HG02759 (cell line): Measurements from ENCODE around the gene MVB12A.

Experiments used
- ATAC-seq: cut with Tn5 transposase; IDR thresholded peaks from one replicate; pipeline ENCODE4 v1.9.1; 2021; ENCODE audit warnings: mild to moderate bottlenecking, moderate library complexity; ENCODE audit not compliant: unreplicated experiment

Gene MVB12A

DNA sequence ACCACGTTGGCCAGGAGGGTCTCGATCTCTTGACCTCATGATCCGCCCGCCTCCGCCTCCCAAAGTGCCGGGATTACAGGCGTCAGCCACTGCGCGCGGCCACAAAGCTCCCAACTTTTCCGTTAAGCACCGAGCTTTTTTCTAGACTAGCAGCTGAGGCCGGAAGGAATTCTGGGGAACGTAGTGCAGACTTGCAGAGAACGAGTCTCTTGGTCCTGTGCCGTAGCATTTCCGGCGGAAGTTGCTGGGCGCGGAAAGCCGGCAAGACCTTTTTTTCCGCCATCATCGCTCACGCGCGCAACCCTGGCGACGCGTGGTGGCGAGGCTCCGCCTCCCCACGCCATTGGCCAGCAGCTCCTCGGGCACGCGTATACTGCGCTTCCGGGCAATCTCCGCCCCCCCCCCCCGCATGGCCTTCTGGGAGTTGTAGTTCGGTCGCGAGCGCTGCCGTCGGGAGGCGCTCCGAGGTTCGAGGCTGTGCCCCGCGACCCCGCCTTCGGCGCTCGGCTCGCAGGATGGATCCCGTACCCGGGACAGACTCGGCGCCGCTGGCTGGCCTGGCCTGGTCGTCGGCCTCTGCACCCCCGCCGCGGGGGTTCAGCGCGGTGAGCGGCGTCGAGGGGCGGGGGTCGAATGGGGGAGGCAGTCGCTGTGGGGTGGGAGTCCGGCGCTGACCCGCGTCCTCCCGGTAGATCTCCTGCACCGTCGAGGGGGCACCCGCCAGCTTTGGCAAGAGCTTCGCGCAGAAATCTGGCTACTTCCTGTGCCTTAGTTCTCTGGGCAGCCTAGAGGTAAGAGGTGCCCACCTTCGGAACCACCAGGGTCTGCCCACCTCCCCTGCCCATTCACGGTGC is at the start of gene MVB12A:
MVB12A (plus strand) TSS at position 427 of the 854 bp plus-strand sequence; CDS start at position 516, 89 bp downstream.
- ATAC-seq, result peak; percentile 90

DNA sequence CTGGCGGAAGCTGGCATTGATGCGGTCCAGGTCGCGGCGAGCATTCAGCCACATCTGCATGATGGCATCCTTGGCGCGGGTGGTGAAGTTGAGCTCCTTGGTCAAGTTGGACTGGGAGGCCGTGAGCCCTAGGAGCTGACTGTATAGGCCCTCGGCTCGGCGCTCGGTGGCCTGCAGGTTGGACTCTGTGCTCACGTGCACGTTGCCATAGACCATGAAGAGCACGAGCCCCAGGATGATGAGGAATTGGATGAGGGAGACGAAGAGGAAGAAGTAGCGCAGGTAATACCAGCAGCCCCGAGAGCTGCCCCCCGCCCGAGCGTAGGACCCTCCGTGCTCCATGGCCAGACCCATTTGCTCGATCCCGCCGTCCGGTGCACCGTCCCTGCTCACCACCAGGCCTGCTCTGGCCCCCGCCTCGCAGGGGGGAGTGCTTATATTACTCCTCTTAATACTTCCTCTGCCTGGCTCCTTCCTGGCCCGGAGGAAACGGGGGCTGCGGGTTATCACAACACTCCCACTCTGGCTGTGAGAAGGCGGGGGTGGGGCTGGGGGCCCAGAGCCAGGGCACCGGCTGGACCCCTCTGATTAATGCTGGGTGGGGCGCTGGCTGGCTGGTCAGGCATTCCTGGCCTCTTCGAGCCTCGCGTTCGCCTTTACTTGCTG is 42.8 kb upstream of the MVB12A start, which contains the start of gene PLVAP:
PLVAP (minus strand) TSS at position 408 of the 666 bp plus-strand sequence; CDS start at position 354, 54 bp downstream.
- ATAC-seq, result no peak

DNA sequence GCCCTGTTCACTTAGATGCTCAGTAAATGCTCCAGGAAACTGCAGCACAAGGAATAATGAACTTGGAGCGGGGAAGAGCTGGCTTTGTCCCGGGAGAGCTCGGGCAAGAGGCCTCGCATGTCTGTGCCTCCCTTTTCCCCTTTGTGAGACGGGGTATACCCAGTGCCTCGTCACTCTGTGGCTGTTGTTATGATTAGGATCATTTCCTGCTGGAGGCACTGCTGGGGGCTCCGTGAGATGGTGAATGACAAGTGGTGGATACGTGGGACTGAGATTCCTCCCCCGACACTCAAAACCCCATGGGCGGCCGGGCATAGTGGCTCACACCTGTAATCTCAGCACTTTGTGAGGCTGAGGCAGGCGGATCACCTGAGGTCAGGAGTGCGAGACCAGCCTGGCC is 41.6 kb upstream of the MVB12A start:
- ATAC-seq, result no peak

DNA sequence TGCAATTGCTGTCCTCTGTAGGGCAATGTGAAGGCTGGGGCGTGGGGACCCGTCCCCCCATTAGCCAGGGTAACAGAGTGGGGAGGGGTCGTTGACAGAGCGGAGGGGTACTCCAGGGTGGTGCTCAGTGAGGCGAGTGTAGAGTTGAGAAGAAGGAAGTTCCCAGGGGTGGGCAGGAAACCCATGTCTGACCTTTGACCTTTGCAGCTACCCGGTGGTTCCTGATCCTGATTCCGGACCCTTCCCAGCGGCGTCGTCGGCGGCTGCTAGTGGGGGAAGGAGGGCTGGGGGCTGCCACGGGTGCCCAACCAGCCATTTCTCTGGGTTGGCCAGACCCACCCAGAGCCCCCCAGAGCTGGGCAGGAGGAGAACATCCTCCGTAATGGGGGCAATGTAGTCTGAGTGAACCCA is 40.6 kb upstream of the MVB12A start:
- ATAC-seq, result no peak

DNA sequence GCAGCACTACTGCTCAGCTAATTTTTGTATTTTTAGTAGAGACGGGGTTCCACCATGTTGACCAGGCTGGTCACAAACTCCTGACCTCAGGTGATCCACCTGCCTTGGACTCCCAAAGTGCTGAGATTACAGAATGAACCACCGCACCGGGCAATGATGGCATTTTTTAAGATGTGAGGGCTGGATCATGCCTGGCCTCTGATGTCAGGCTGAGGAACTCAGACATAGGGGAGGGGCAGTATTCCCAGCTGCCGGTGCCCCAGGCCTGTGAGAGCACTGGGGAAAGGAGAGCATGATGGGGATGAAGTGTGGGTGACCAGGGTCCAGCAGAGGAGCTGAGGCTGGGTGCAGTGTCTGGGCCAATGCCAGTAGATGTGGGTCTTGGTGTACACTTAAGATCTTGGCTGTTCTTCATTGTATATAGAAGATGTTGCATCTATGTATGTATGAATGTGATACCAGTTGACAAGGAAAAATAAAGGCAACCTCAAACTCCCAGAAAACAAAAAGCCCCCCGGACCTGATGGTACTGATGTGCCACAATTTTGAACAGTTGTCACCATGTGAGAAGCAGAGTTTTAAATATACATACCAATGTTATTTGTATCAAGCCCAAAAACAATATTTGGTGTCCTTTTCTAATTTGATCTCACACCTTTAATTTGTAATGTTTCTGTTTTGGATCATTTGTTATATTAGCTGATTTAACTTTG is 39.3 kb upstream of the MVB12A start:
- ATAC-seq, result no peak

DNA sequence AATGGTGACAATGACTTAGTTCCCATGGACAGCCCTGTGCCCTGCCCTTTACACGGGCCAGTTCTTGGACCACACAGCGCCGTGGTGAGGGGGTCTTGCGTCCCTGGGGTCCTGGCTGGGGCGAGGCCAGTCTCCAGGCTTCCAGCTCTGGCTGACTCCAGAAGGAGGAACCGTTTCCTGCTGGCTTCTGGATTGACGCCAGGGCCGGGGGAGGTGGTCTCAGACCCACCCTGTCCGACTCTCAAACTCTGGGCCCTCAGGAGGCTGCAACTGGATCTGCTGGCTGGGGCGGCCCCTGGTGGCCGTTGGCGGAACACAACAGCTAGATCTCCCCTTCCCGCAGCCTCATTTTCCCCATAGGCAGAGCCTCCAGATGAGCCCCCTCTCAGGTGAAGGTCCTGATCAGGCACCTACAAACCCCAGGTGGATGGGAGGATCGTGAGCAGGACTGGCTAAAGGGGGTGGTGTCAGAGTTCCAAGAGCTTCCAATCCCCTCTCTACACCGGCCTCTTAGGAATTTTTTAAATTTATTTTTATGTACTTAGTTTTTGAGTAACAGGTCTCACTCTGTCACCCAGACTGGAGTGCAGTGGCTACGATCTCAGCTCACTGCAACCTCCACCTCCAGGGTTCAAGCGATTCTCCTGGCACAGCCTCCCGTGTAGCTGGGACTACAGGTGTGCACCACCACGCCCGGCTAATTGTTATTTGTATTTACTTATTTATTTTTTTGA is 33.8 kb upstream of the MVB12A start:
- no peak for ATAC-seq

DNA sequence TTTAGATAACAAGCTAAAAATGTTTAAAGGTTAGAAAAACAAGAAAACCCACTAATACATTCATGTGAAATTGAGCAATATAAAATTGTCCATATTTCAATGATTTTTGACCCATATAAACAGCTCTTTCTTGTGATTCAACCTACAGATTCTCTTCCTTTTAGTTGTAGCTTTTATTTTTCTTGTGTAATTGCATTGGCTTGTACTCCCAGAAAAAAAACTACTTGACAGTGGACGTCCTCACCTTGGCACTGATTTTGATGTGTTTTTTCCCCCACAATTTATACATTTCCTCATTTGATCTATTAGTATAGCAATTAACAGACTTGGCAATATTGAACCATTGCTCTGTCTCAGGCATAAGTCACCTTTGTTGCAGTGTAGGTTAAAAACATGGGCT is 30.6 kb upstream of the MVB12A start:
- no peak for ATAC-seq

DNA sequence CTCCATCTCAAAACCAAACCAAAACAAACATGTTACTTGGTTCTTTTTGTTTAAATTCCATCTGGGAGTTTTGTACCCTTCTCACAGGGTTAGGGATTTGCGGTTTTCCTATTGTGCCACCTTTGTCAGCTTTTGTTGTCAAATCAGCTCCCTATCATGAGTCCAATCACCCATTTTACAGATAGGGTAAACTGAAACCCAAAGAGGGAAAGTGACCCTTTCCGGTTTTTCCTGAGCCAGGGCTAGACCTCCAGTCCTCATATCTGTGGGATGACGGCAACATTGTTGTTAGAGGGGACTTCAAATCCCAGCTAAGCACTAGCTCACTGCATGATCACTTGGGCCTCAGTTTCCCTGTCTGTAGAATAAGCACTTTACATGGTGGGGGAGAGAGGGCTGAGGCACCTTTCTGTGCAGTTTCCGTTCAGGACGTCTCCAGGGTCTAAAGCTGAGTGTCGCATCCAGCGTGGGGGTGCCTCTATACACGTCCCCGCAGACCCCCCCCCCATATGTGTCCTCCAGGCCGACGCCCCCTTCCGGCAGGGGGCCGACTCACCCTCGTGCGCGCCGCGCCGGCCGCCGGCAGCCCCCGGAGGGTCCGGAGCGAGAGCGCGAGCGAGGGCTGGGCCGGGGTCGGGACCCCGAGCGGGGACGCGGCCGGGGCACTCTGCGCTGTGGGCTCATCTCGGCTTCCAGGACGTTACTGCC is 29.7 kb upstream of the MVB12A start:
- no peak for ATAC-seq

DNA sequence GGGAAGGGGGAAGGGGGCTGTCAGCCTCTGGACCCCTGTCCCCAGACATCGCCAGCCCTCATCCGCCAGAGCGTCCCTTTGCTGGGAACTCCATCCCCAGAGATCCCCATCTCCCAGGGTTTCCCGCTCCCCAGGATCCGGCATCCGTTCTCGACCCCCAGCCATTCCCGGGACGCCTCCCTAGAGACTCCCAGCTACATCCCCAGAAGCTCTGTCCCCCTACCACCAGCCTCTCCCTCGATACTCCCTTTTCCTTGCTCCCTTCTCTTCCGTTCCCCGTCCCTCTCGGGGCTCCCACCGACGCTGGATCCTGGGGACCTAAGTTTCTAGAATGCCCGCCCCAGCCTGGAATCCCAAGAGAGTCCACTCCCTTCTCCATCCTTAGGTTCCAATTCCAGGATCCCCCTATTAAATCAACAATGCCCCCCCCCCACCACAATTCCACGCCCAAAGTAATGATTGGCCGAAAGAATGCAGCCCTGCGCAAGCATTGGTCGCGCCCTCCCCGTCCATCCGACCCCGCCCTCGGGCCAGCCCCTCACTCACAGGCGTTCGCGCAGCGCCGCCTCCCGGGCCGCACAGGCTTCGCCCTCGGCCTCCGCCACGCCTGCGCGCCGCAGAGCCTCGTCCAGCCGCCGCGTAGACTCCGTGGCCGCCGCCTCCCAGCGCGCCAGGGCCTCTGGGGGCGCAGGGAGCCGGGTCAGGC is 29.0 kb upstream of the MVB12A start:
- peak; percentile 94 for ATAC-seq

DNA sequence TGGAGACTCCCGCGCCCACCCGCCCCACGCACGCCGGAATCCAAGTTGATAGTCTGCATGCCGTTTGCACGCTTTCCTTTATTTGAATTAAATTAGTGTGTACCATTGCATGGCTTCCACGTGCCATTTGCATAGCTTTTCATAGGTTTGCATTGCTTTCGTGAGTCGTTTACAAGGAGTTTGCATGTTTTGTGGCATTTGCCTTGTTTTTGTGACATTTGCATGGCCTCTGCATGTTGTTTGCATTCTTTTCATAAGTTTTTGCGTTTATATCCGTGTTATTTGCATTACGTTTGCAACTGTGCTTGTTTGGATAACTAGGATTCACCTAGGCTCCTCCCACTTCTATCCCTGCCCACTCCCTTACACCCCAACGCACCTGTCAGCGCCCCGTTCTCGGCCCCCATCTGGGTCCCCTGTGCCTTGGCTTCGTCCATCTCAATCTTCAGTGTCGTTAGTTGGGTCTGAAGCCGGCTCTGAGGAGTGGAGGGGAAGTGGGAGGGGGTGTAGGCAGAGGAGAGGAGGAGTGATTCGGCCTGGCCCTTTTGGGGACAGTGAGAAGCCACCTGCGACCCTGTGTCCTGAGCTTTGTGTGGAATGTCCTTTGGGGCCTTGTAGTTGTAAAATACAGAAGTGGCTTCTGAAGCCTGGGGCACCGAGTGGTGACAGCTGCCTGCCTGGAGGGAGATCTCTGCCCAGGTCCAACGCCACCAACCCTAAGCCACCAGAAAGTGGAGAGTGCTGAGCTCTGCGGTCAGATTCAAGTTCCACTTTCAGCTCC is 28.3 kb upstream of the MVB12A start:
- peak; percentile 14 for ATAC-seq

DNA sequence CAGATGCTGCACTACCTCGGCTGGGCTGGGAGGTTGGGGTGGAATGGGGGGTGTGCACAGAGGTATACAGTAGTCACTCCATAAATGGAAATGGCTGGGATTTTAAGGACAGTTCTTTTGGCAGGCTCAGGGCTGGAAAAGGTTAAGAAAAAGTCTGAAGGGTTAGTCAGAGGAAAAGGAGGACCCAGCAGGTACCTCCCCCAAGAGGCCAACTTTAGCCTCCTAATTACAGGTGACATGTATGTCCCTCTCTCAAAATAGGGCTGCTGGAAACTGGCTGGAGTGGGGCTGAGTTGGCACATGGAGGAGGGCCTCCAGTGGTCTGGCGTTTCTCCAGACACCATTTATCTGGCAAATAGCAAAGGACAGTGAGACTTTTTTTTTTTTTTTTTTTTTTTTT is 26.8 kb upstream of the MVB12A start:
- no peak for ATAC-seq

DNA sequence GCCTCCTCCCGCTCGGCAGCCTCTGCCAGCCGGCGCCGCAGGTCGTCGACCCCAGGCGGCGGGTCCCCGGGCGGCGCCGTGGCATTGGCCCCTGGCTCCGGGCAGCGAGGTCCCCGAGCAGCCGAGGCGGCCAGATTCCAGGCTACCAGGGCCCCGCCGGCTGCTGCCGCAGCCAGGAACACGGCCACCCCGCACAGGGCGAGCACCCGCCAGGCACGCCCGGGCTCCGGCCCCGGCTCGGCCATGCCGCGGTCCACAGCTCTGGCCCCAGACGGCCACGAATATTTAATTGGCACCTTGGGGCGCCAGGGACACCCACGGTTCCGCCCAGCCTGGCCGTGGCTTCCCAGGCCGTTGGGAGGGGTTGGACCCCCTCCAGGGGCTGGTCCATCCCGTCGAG is 25.9 kb upstream of the MVB12A start, which contains the start of gene CCDC194:
CCDC194 (minus strand) TSS at position 283 of the 400 bp plus-strand sequence; CDS start at position 245, 38 bp downstream.
- no peak for ATAC-seq

DNA sequence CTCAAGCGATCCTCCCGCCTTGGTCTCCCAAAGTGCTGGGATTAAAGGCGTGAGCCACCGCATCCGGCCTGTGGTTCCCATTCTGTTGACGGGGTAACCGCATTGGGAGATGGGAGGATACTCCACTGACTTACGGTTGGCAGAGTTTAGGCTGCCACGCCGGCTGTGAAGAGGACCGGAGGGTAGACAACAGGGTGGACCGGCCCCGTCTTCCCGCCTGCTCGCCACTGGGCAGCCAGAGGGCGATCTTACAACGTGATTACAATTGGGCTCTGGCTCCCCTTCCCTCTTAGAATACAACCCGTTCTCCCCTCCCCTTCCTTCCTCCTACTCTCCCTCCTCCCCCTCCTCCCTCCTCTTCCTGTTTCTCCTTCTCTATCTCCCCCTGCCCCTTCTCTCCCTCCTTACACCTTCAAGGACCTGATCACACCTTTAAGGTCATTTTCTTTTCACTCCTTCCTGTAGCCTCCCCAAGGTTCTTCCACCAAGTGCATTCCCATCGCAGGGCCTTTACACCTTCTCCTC is 24.9 kb upstream of the MVB12A start:
- no peak for ATAC-seq

DNA sequence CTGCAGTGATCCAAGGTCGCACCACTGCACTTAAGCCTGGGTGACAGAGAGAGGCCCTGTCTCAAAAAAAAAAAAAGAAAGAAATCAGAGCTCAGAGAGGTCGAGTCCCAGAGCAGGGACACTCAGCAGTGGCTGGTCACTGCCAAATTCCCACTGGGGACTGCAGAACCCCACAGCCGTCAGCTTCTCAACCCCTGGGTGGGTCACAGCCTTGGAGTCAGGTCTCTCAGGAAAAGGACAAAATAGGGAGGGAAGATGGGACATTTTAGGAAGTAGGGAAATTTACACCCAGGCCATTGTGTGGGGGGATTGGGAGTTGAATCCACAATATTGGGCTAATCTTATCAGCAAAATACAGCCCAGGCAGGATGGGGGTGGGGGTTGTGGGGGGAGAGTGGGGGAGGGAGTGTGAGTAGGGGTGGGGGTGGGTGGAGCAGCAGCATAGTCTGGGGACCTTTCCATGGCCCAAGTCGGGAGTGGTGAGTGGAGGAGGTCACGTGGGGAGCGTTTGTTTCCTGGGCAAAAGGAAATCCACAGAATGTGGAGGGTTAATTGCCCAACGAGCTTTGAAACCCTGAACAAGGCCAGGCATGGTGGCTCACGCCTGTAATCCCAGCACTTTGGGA is 20.8 kb upstream of the MVB12A start:
- ATAC-seq, result no peak

DNA sequence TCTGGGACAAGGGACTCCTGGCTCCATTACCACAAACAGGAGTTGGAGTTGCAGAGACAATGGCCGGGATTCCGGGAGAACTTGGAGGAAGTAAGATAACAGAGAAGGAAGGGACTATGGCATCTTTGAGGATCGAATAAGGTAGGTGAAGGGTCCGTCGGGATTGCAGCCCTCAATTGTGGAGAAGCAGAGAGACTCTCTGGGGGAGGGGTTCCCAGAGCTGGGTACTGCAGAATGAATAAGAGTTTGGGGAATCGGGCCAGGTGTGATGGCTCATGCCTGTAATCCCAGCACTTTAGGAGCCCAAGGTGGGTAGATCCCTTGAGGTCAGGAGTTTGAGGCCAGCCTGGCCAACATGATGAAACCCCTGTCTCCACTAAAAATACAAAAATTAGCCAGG is 18.2 kb upstream of the MVB12A start:
- no peak for ATAC-seq

DNA sequence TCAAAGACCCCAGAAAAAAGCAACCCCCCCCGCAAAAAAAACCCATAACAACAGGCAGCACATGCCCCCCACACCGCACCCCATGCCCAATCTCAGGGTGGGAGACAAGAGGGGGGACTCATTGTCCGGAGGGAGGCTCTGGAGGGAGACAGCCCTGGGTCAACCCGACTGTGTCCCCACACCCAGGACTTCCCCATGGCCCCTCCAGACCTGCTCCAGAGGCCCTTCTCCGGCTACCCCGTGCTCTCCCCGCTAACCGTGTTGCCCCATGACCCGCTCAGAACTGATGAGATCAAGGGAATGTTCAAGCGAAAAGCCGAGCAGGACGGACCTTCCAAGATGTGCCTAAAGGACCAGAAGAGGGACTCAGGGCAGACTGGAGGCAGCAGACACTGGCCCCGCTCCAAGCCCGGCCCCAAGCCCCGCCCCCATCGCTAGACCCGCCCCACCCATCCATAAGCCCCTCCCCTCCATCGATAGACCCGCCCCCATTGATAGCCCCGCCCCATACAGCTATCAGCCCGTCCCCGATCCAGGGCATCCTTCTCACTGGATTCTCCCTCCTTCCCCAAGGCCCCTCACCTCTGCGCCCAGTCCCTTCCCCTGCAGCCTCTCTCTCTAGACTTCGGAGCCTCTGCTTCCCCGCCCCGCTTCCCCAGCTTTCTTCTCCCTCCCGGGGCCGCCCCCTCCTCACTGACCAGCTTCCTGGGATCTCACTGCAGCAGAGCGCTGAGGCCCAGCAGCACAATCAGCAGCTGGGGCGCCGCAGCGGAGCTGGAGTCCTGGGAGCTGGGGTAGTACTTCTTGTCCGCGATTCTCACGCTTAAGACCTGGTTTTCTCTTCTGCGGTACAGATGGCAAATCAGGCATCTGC is 16.6 kb upstream of the MVB12A start:
- no peak for ATAC-seq

DNA sequence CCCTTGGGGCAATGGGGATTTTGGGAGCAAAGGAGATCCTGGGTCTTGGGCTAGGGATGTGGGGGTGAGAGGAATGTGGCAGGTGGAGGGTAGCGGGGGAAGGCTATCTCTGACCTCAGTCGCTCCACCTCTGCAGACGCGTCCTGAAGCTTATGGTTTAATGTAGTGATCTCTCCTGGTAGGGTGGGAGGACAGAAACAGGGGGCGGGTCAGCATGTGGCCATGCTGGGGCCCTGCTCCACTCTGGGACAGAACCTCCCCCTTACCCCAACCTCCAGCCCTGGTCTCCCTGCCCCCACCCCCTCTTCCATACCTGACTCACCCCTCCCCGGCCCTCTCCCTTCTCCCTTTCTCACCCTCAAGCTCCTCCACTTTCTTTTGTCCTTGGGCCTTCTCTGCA is 15.8 kb upstream of the MVB12A start:
- no peak for ATAC-seq
